K562 (cell line): Measurements from ENCODE around the gene SUN5. TPM values are rescaled to one million over a fixed set of nuclear protein-coding genes. Genes with fewer than 3 reads are reported as not detected.

Experiments used
- ATAC-seq: fragments of 200-7000 bp; cut with Tn5 transposase; 3 replicates; pipeline ENCODE4 v1.9.1; 2020; ENCODE audit warnings: moderate library complexity
- BruUV-seq: library from RNA; stranded (reverse); fragments of 400-500 nt; replicated peaks from 2 replicates; lab custom pipeline; 2021; lab: Mats Ljungman, UMichigan
- CTCF ChIA-PET: fragments of 300-600 bp; formaldehyde crosslinking; extraction: SDS; loops from one replicate; lab custom pipeline; 2021; ENCODE audit warnings: low intra/inter-chr PET ratio; lab: Yijun Ruan, JAX
- POLR2A ChIA-PET: fragments of 300-600, 350-650 bp; sonication (Branson Sonifier 250); formaldehyde crosslinking; extraction: SDS; loops from one replicate; lab custom pipeline; 2021; ENCODE audit warnings: antibody characterized with exemption, inconsistent platforms; lab: Yijun Ruan, JAX
- DNase-seq, 4 experiments: peaks; one replicate each; pipeline versions ENCODE4 v3.0.0 to v3.0.0-alpha.2; 2011 to 2018; ENCODE audit warnings: low spot score in 3 of 4, mixed read lengths in 3 of 4; ENCODE audit errors: extremely low read depth in 1 of 4
- FAIRE-seq: peaks from 2 replicates; lab custom pipeline; 2011; peaks lifted over from hg19 to GRCh38; lab: Jason Lieb, UNC
- H2AFZ ChIP-seq: 2 replicates; pipeline ENCODE4 v1.6.0; 2011; ENCODE audit warnings: low read depth, low read length, control low read depth, inconsistent platforms
- H3K27ac ChIP-seq: fragments of 200-600 bp; 3 replicates; pipeline ENCODE4 v1.8.0; 2011; ENCODE audit warnings: low read depth, mild to moderate bottlenecking, control low read depth, inconsistent platforms, low read length, moderate library complexity, mixed read lengths; ENCODE audit errors: extremely low read depth
- H3K27me3 ChIP-seq, 2 experiments: fragments of 300-600 bp in 1 of 2; 2 replicates in 1 of 2; 3 replicates in 1 of 2; pipeline versions ENCODE4 v1.6.0 to v1.8.0; 2011; ENCODE audit warnings: inconsistent platforms in 2 of 2, low read length in 2 of 2, mild to moderate bottlenecking in 1 of 2, mixed read lengths in 1 of 2, moderate library complexity in 1 of 2; ENCODE audit not compliant: control insufficient read depth in 2 of 2, insufficient read depth in 2 of 2
- H3K36me3 ChIP-seq: fragments of 300-600 bp; 3 replicates; pipeline ENCODE4 v1.8.0; 2011; ENCODE audit warnings: mild to moderate bottlenecking, low read length, inconsistent platforms; ENCODE audit not compliant: control insufficient read depth, insufficient read depth
- H3K4me1 ChIP-seq, 2 experiments: fragments of 200-600 bp in 1 of 2; replicated peaks in 1 of 2; 2 replicates in 1 of 2; 3 replicates in 1 of 2; pipeline versions ENCODE4 v1.5.1 to v1.8.0; 2011; ENCODE audit warnings: inconsistent platforms in 2 of 2, low read length in 2 of 2, mild to moderate bottlenecking in 1 of 2, mixed read lengths in 1 of 2, moderate library complexity in 1 of 2; ENCODE audit not compliant: control insufficient read depth in 2 of 2, insufficient read depth in 2 of 2
- H3K4me2 ChIP-seq: 2 replicates; pipeline ENCODE4 v1.6.1; 2011; ENCODE audit warnings: low read length, control low read depth, inconsistent platforms, mixed read lengths; ENCODE audit not compliant: insufficient read depth
- H3K4me3 ChIP-seq: fragments of 200-600 bp; sonication (generic), shearing (Covaris generic); 2 replicates; pipeline ENCODE4 v1.5.1; 2016; ENCODE audit warnings: control low read depth, inconsistent platforms
- H3K79me2 ChIP-seq: fragments of 200-600 bp; 3 replicates; pipeline ENCODE4 v1.8.0; 2011; ENCODE audit warnings: low read length, inconsistent platforms; ENCODE audit not compliant: control insufficient read depth, insufficient read depth
- H3K9ac ChIP-seq, 2 experiments: 2 replicates each; pipeline versions ENCODE4 v1.6.0 to v1.6.1; 2011; ENCODE audit warnings: low read depth in 2 of 2, low read length in 2 of 2, control low read depth in 1 of 2, inconsistent platforms in 1 of 2, mild to moderate bottlenecking in 1 of 2, mixed read lengths in 1 of 2; ENCODE audit not compliant: insufficient read depth in 1 of 2
- H3K9me1 ChIP-seq: one replicate; pipeline ENCODE4 v1.6.0; 2011; ENCODE audit warnings: inconsistent platforms, mild to moderate bottlenecking, low read length, moderate library complexity; ENCODE audit not compliant: control insufficient read depth, insufficient read depth
- H3K9me3 ChIP-seq: replicated peaks from 2 replicates; pipeline ENCODE4 v1.5.1; 2011; ENCODE audit warnings: low read depth, low read length, inconsistent platforms; ENCODE audit not compliant: control insufficient read depth, insufficient read depth
- H4K20me1 ChIP-seq: replicated peaks from 2 replicates; pipeline ENCODE4 v1.6.1; 2011; ENCODE audit warnings: low read length, inconsistent platforms, mixed read lengths; ENCODE audit not compliant: control insufficient read depth, insufficient read depth
- BDP1 ChIP-seq: IDR thresholded peaks from 3 replicates; pipeline ENCODE4 v1.6.1; 2011; ENCODE audit not compliant: insufficient read length, insufficient read depth
- CCNT2 ChIP-seq: IDR thresholded peaks from 2 replicates; pipeline ENCODE4 v1.6.1; 2011; ENCODE audit warnings: borderline replicate concordance, low read depth, mild to moderate bottlenecking, moderate library complexity, mixed read lengths, low read length; ENCODE audit not compliant: insufficient read length; ENCODE audit errors: extremely low read depth
- GABPB1 ChIP-seq: sonication (generic); formaldehyde crosslinking; IDR thresholded peaks from 2 replicates; pipeline ENCODE4 v1.8.0; 2022; ENCODE audit warnings: mild to moderate bottlenecking, missing genetic modification reagents
- MLX ChIP-seq, 2 experiments: fragments of 450-650 bp in 1 of 2; sonication (generic) in 1 of 2; formaldehyde crosslinking; conservative IDR thresholded peaks; 2 replicates each; pipeline versions ENCODE4 v1.4.0 to v1.8.1; 2020 to 2022; ENCODE audit warnings: mild to moderate bottlenecking in 1 of 2, missing genetic modification reagents in 1 of 2
- MYNN ChIP-seq, 2 experiments: sonication (generic); formaldehyde crosslinking in 1 of 2; IDR thresholded peaks; 2 replicates each; pipeline versions ENCODE4 v1.5.0 to v1.6.1; 2016 to 2020; ENCODE audit warnings: antibody characterized with exemption in 1 of 2, missing genetic modification reagents in 1 of 2
- NCOA6 ChIP-seq: fragments of 450-650 bp; IDR thresholded peaks from 2 replicates; pipeline ENCODE4 v1.6.1; 2017; ENCODE audit warnings: mild to moderate bottlenecking
- POLR3G ChIP-seq: IDR thresholded peaks from 2 replicates; pipeline ENCODE4 v1.6.1; 2011; ENCODE audit not compliant: insufficient read length, insufficient replicate concordance; ENCODE audit errors: extremely low read depth
- PRMT5 ChIP-seq: sonication (generic); formaldehyde crosslinking; IDR thresholded peaks from 2 replicates; pipeline ENCODE4 v1.5.0; 2020; ENCODE audit warnings: missing genetic modification reagents
- WHSC1 ChIP-seq: IDR thresholded peaks from one replicate; pipeline ENCODE4 v1.6.1; 2012; ENCODE audit warnings: low read length, control low read depth, inconsistent platforms
- ZNF24 ChIP-seq: fragments of 450-650 bp; IDR thresholded peaks from 2 replicates; pipeline ENCODE4 v1.6.1; 2016
- ZNF280A ChIP-seq: fragments of 450-650 bp; IDR thresholded peaks from 2 replicates; pipeline ENCODE4 v1.6.1; 2018; ENCODE audit warnings: mild to moderate bottlenecking, low read depth; ENCODE audit not compliant: partially characterized antibody
- ZNF778 ChIP-seq: fragments of 450-650 bp; formaldehyde crosslinking; IDR thresholded peaks from 2 replicates; pipeline ENCODE4 v1.4.0; 2020; ENCODE audit warnings: mild to moderate bottlenecking, moderate library complexity
- WGBS: fragments of 100-300 bp; shearing (Covaris generic); methylation state at CpG from one replicate; pipeline ENCODE4 v1.1.6; 2016; ENCODE audit warnings: low coverage, mixed read lengths; ENCODE audit not compliant: insufficient coverage; ENCODE audit errors: missing lambda C conversion rate; 5-methylcytosine and 5-hydroxymethylcytosine counted together
- in situ Hi-C: fragments of 300-500 bp; cut with MboI; formaldehyde crosslinking; loops from 4 replicates; pipeline ENCODE4 v1.15.0; 2018; ENCODE audit warnings: inconsistent platforms, mixed read lengths
- intact Hi-C: fragments of 100-400 bp; cut with micrococcal nuclease; formaldehyde crosslinking; loops from 2 replicates; pipeline ENCODE4 v1.14.2; 2022
- polyA plus RNA-seq, 8 experiments: library from polyadenylated mRNA; depleted of rRNA in 4 of 8; stranded (reverse) in 5 of 8; unstranded in 3 of 8; fragments of >200 nt; fragmentation: Nextera tagmentation in 2 of 8; fragmentation: Illumina TruSeq in 1 of 8; extraction: Ambion mirVana in 2 of 8; extraction: Trizol in 1 of 8; gene quantifications; 2 replicates each; pipeline versions ENCODE4 v1.2.1 to v1.2.3, GENCODE V29; 2011 to 2014; ENCODE audit warnings: inconsistent platforms in 1 of 8, missing spikeins in 1 of 8
- total RNA-seq, 7 experiments: library from RNA; depleted of rRNA in 6 of 7; stranded (reverse); fragments of >200 nt in 6 of 7; fragmentation: Illumina TruSeq in 2 of 7; extraction: Trizol in 2 of 7; gene quantifications; 2 replicates each; pipeline versions ENCODE4 v1.2.1 to v1.2.3, GENCODE V29; 2011 to 2021; ENCODE audit warnings: low replicate concordance in 1 of 7
- TF ChIP-seq, protein P1 (sequence below): fragments of 250-450 bp; sonication (Bioruptor Pico); IDR thresholded peaks from 2 replicates; pipeline ENCODE4 v1.5.0; 2022; ENCODE audit warnings: mild to moderate bottlenecking

SUN5 gene
- total and polyA plus RNA-seq, 9 of the 15 experiments (the other 6 are each of a cell fraction or from before 2014, with no cell fraction given), result not detected

DNA sequence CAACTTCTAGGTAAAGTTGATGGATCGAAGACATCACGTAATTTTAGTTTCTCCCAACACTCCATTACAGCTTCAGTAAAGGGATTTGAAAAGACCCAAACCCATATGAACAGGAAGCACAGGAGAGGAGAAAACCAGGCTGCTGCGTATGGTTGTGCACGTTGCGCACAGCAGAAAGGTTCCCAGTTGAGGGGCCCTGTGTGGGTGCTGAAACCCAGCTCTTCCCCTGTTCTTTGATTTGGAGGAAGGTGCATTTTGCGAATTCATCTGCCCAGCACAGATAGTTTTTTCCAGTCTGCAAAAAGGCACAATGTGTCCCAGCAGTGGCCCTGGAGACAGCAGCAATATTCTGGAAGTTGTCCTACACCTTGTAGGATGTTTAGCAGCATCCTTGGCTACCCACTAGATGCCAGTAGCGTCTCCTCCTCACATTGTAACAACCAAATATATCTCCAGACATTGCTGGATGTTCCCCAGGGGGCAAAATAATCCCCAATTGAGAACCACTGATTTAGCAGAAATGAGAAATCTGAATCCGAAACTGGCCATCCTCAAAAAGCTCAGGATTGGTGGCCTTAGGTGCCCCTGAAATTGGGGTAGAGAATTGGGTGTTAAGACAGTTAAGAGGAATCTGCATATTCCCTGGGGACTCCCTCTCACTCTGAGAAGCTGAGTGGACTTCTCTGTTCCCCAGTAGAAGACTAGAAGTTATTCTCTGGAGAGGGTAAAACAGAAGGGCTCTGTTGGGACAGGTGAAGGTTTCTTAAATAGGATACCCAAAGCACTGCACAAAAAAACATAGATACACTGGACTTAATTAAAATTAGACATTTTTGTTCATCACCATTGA lies 12.2 kb downstream of the SUN5 start (continued):
- TF ChIP-seq ZNF280A (no peak), MLX (CRISPR knock-in tag; conservative IDR thresholded peaks at IDR 0.05) (no peak), ZNF778 (CRISPR knock-in tag) (no peak), BDP1 (no peak), WHSC1 (no peak), POLR3G (no peak), NCOA6 (no peak), ZNF24 (no peak)

- TF ChIP-seq GABPB1 (CRISPR knock-in tag) (no peak), MYNN (IDR thresholded peaks at IDR 0.05) (no peak), MYNN (CRISPR knock-in tag; IDR thresholded peaks at IDR 0.05) (no peak), PRMT5 (CRISPR knock-in tag) (no peak), CCNT2 (no peak)
- TF ChIP-seq, protein P1, sequence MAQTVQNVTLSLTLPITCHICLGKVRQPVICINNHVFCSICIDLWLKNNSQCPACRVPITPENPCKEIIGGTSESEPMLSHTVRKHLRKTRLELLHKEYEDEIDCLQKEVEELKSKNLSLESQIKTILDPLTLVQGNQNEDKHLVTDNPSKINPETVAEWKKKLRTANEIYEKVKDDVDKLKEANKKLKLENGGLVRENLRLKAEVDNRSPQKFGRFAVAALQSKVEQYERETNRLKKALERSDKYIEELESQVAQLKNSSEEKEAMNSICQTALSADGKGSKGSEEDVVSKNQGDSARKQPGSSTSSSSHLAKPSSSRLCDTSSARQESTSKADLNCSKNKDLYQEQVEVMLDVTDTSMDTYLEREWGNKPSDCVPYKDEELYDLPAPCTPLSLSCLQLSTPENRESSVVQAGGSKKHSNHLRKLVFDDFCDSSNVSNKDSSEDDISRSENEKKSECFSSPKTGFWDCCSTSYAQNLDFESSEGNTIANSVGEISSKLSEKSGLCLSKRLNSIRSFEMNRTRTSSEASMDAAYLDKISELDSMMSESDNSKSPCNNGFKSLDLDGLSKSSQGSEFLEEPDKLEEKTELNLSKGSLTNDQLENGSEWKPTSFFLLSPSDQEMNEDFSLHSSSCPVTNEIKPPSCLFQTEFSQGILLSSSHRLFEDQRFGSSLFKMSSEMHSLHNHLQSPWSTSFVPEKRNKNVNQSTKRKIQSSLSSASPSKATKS (CRISPR knock-in tag), result no peak
- WGBS, result 0% methylated on average over 3 of the region's 3 CpGs
- no peaks in the 10 kb centered on the region for H3K36me3 ChIP-seq
- no peaks in the 10 kb centered on the region for H3K9me3 ChIP-seq
- in situ Hi-C loops (no loop called here), intact Hi-C loops (no loop called here)
- no peak overlapping the region for H3K4me3 ChIP-seq
- no peak overlapping the region for H3K27ac ChIP-seq
- H3K4me2 ChIP-seq, result no peak overlapping the region
- H3K79me2 ChIP-seq, result no peaks in the 10 kb centered on the region
- ChIA-PET POLR2A (interaction anchor here (0.6 kb wide), 1 partner anchor 133 kb away, joined by 4 read pairs; no protein-coding TSS in a partner anchor), CTCF (no interaction called here)
- H3K27me3 ChIP-seq, result peaks cover 4 to 17% of the 10 kb centered on the region in 2 experiments; a peak in 2 of 5 replicates
- ATAC-seq, result no peak
- H2AFZ ChIP-seq, result no peak overlapping the region
- H3K4me1 ChIP-seq, result no peaks in the 10 kb centered on the region; a peak in 1 of 5 replicates
- no peak for DNase-seq
- no peak for FAIRE-seq
- H4K20me1 ChIP-seq, result no peaks in the 10 kb centered on the region
- no peak overlapping the region for H3K9ac ChIP-seq
- BruUV-seq, result no TSS peak
- no peaks in the 10 kb centered on the region for H3K9me1 ChIP-seq
These were observed 12.8 kb downstream of the SUN5 start for GRCh38 chr20:32991383-32991782.
